ENCODE measurements around the gene CPA2.
"Not testable (repeated sequence)": the region's sequence is repeated elsewhere in the genome, so short reads cannot be mapped to it uniquely, and the experiment has no call there.

GRCh38 chr7:130243486-130243885 is 23.2 kb upstream of the CPA2 start:
- TF ChIP-seq CTCF (conservative IDR thresholded peaks at IDR 0.05; ENCODE audit: low read depth, low read length); CHD1 (IDR thresholded peaks at IDR 0.05; ENCODE audit: low read depth, low read length); MAFK (IDR thresholded peaks at IDR 0.05; ENCODE audit: low read depth, low read length); CEBPB (IDR thresholded peaks at IDR 0.05; ENCODE audit: low read depth, low read length); MXI1 (IDR thresholded peaks at IDR 0.05; ENCODE audit: borderline replicate concordance, low read depth, low read length); SMC3 (IDR thresholded peaks at IDR 0.05; ENCODE audit: low read depth, low read length); RAD21 (IDR thresholded peaks at IDR 0.05; ENCODE audit: low read length): not testable (repeated sequence)
- TF ChIP-seq, protein P1, sequence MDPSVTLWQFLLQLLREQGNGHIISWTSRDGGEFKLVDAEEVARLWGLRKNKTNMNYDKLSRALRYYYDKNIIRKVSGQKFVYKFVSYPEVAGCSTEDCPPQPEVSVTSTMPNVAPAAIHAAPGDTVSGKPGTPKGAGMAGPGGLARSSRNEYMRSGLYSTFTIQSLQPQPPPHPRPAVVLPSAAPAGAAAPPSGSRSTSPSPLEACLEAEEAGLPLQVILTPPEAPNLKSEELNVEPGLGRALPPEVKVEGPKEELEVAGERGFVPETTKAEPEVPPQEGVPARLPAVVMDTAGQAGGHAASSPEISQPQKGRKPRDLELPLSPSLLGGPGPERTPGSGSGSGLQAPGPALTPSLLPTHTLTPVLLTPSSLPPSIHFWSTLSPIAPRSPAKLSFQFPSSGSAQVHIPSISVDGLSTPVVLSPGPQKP (IDR thresholded peaks at IDR 0.05; ENCODE audit: borderline replicate concordance, low read depth, low read length): not testable (repeated sequence)
